DND-41 (cell line): Measurements from ENCODE around the gene DPEP1.

Source experiments
- ATAC-seq: fragments of 200-7000 bp; cut with Tn5 transposase; 3 replicates; pipeline ENCODE4 v1.9.1; 2021; ENCODE audit warnings: low read depth; ENCODE audit not compliant: insufficient read depth
- DNase-seq: peaks from one replicate; pipeline ENCODE4 v3.0.0-alpha.2; 2020
- H2AFZ ChIP-seq: 2 replicates; pipeline ENCODE4 v1.6.0; 2012; ENCODE audit warnings: low read depth, low read length
- H3K27ac ChIP-seq: 2 replicates; pipeline ENCODE4 v1.5.1; 2012; ENCODE audit warnings: low read length, inconsistent platforms
- H3K27me3 ChIP-seq: fragments of 200-600 bp; sonication (generic); 2 replicates; pipeline ENCODE4 v1.6.0; 2012; ENCODE audit warnings: low read length, mild to moderate bottlenecking, inconsistent platforms; ENCODE audit not compliant: insufficient read depth, poor library complexity
- H3K36me3 ChIP-seq: 2 replicates; pipeline ENCODE4 v1.5.1; 2012; ENCODE audit warnings: low read length, inconsistent platforms; ENCODE audit not compliant: insufficient read depth
- H3K4me1 ChIP-seq: 2 replicates; pipeline ENCODE4 v1.5.1; 2012; ENCODE audit warnings: mild to moderate bottlenecking, low read length; ENCODE audit not compliant: insufficient read depth
- H3K4me2 ChIP-seq: 2 replicates; pipeline ENCODE4 v1.6.0; 2012; ENCODE audit warnings: mild to moderate bottlenecking, moderate library complexity, low read length, inconsistent platforms; ENCODE audit not compliant: insufficient read depth
- H3K4me3 ChIP-seq, 2 experiments: fragments of 200-600 bp in 1 of 2; shearing (Covaris generic) in 1 of 2; 2 replicates each; pipeline ENCODE4 v1.5.1; 2012 to 2016; ENCODE audit warnings: inconsistent platforms in 2 of 2, low read length in 2 of 2, mild to moderate bottlenecking in 2 of 2, low read depth in 1 of 2, moderate library complexity in 1 of 2
- H3K79me2 ChIP-seq: 2 replicates; pipeline ENCODE4 v1.6.0; 2012; ENCODE audit warnings: low read length, inconsistent platforms; ENCODE audit not compliant: insufficient read depth
- H3K9ac ChIP-seq: 2 replicates; pipeline ENCODE4 v1.6.0; 2012; ENCODE audit warnings: low read depth, mild to moderate bottlenecking, inconsistent platforms, low read length, moderate library complexity
- H3K9me3 ChIP-seq: 2 replicates; pipeline ENCODE4 v1.5.1; 2012; ENCODE audit warnings: low read length, moderate library complexity, mild to moderate bottlenecking, inconsistent platforms; ENCODE audit not compliant: insufficient read depth, severe bottlenecking
- H4K20me1 ChIP-seq: 2 replicates; pipeline ENCODE4 v1.6.0; 2012; ENCODE audit warnings: low read length; ENCODE audit not compliant: insufficient read depth
- CTCF ChIP-seq: IDR thresholded peaks from 2 replicates; pipeline ENCODE4 v1.5.1; 2012; ENCODE audit warnings: borderline replicate concordance, low read length, moderate library complexity, mild to moderate bottlenecking; ENCODE audit not compliant: poor library complexity, severe bottlenecking; ENCODE audit errors: extremely low read depth
- EZH2 ChIP-seq: IDR thresholded peaks from 3 replicates; pipeline ENCODE4 v1.6.1; 2012; ENCODE audit warnings: borderline replicate concordance, low read depth, mild to moderate bottlenecking, moderate library complexity, low read length, inconsistent platforms; ENCODE audit not compliant: severe bottlenecking

Gene DPEP1

DNA sequence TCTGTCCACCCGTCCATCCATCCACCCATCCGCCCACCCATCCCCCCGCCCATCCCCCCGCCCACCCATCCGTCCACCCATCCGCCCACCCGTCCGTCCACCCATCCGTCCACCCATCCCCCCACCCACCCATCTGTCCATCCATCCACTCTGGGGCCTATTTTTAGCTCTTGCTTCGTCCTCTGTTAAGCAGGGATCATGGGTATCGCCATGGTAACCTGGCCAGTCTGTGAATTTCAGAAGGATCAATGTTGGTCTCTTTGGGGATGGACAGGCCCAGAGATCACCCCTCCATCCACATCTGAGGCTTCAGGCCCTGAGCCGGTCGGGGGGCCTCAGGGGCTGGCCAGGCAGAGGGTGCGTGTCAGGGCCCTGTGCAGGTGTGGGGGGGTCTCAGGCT lies 15.2 kb upstream of the DPEP1 start:
- Histone ChIP-seq H3K79me2 (no peaks in the 10 kb centered on the region), H3K9me3 (no peaks in the 10 kb centered on the region), H3K4me1 (peaks cover 29% of the 10 kb centered on the region), H3K4me2 (no peak overlapping the region), H3K27me3 (no peaks in the 10 kb centered on the region), H3K27ac (no peak overlapping the region), H4K20me1 (0 out of 2 replicates have a peak, but pooled peaks cover 3% of the 10 kb centered on the region), H3K36me3 (peaks cover 9% of the 10 kb centered on the region), H3K9ac (no peak overlapping the region), H2AFZ (no peak overlapping the region), H3K4me3 (no peak overlapping the region)
- no peak for ATAC-seq
- DNase-seq, result no peak
- TF ChIP-seq CTCF (no peak), EZH2 (no peak)

DNA sequence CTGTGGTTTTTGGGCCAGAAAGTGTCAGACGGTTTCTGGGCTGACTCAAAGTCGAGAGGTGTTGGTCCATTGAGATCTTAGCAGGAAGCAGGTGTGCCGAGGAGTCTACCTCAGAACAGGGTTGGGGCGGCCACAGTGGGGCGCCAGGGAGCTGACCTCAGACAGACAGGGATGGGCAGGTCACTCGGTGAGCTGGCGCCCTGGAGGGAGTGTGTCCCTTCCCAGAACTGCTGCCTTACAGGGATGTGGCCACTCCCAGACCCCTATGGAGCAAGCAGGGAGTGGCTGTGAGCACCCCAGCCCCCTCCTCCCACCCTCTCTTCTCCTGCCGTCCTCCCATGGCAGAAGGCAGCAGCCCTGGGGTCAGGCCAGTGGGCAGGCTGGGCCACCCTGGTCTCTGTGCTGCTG lies 14.0 kb upstream of the DPEP1 start:
- Histone ChIP-seq H2AFZ (no peak overlapping the region), H3K4me3 (no peak overlapping the region), H3K4me1 (peaks cover 21% of the 10 kb centered on the region), H3K27me3 (no peaks in the 10 kb centered on the region), H4K20me1 (0 out of 2 replicates have a peak, but pooled peaks cover 3% of the 10 kb centered on the region), H3K36me3 (peaks cover 9% of the 10 kb centered on the region), H3K4me2 (no peak overlapping the region), H3K9ac (no peak overlapping the region), H3K9me3 (no peaks in the 10 kb centered on the region), H3K79me2 (no peaks in the 10 kb centered on the region), H3K27ac (no peak overlapping the region; the same call in 1 of the 2 replicates)
- peak; percentile 59 for TF ChIP-seq CTCF
- TF ChIP-seq EZH2, result no peak
- DNase-seq (peak; percentile 56), ATAC-seq (peak; percentile 39)

DNA sequence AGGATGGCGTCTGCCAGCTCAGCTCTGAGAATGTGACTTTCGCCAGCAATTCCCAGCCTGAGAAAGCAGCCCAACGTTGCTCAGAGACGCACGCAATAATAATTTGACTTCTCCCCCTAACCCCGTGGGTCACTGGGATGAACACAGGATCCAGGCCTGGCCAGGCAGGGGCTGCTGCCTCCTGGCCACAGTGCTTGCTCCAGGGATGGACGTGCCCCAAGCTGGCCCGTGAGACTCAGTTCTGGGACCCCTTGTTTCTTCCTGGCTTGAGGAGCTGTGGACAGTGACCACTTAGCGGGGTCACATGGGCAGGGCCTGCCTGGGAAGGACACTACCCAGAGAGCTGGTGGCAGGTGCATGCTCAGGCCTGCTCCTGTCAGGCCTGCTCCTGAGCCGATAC lies 13.5 kb upstream of the DPEP1 start:
- Histone ChIP-seq H3K9me3 (no peaks in the 10 kb centered on the region), H3K4me1 (peaks cover 23% of the 10 kb centered on the region), H3K79me2 (no peaks in the 10 kb centered on the region), H2AFZ (no peak overlapping the region), H3K36me3 (peaks cover 9% of the 10 kb centered on the region), H3K4me3 (no peak overlapping the region), H3K4me2 (no peak overlapping the region), H3K27me3 (no peaks in the 10 kb centered on the region), H4K20me1 (0 out of 2 replicates have a peak, but pooled peaks cover 3% of the 10 kb centered on the region), H3K9ac (no peak overlapping the region), H3K27ac (no peak overlapping the region)
- DNase-seq, result no peak
- ATAC-seq, result no peak
- TF ChIP-seq CTCF, result no peak
- TF ChIP-seq EZH2, result no peak

GRCh38 chr16:89600427-89600826 lies 13.0 kb upstream of the DPEP1 start:
- Histone ChIP-seq H4K20me1 (0 out of 2 replicates have a peak, but pooled peaks cover 3% of the 10 kb centered on the region), H3K27me3 (no peaks in the 10 kb centered on the region), H2AFZ (no peak overlapping the region), H3K4me2 (no peak overlapping the region), H3K79me2 (no peaks in the 10 kb centered on the region), H3K27ac (no peak overlapping the region), H3K4me1 (peaks cover 24% of the 10 kb centered on the region), H3K4me3 (no peak overlapping the region), H3K36me3 (peaks cover 5% of the 10 kb centered on the region), H3K9me3 (no peaks in the 10 kb centered on the region), H3K9ac (no peak overlapping the region)
- no peak for ATAC-seq
- TF ChIP-seq CTCF (no peak), EZH2 (no peak)
- DNase-seq, result no peak
